OCI-LY7 (cell line): Measurements from ENCODE around the gene CHST11. TPM values are rescaled to one million over a fixed set of nuclear protein-coding genes. Genes with fewer than 3 reads are reported as not detected.

Experiments
- BruUV-seq: library from RNA; stranded (reverse); fragments of 400-500 nt; replicated peaks from 2 replicates; lab custom pipeline; 2021; lab: Mats Ljungman, UMichigan
- CTCF ChIA-PET: fragments of 300-600 bp; sonication (Branson Sonifier 250); formaldehyde crosslinking; loops from one replicate; lab custom pipeline; 2022; ENCODE audit warnings: antibody characterized with exemption; ENCODE audit not compliant: unreplicated experiment; lab: Charles Lee
- POLR2A ChIA-PET: fragments of 300-600 bp; sonication (Branson Sonifier 250); formaldehyde crosslinking; loops from one replicate; lab custom pipeline; 2022; ENCODE audit warnings: antibody characterized with exemption; lab: Charles Lee
- DNase-seq: peaks from one replicate; pipeline ENCODE4 v3.0.0-alpha.2; 2015; ENCODE audit warnings: low spot score
- H2AFZ ChIP-seq: fragments of 200-600 bp; sonication (generic), shearing (Covaris generic); 2 replicates; pipeline ENCODE4 v1.6.1; 2014; ENCODE audit warnings: mild to moderate bottlenecking, antibody characterized with exemption, low read length, moderate library complexity
- H3K27ac ChIP-seq: fragments of 200-600 bp; sonication (generic); 2 replicates; pipeline ENCODE4 v1.5.1; 2014; ENCODE audit warnings: mixed run types, low read depth, mild to moderate bottlenecking, moderate library complexity, low read length, inconsistent platforms; ENCODE audit not compliant: poor library complexity, severe bottlenecking
- H3K36me3 ChIP-seq: fragments of 200-600 bp; sonication (generic); 2 replicates; pipeline ENCODE4 v1.6.1; 2014; ENCODE audit warnings: mild to moderate bottlenecking, antibody characterized with exemption, low read length, moderate library complexity, mixed read lengths; ENCODE audit not compliant: insufficient read depth
- H3K4me1 ChIP-seq: fragments of 200-600 bp; sonication (generic); 2 replicates; pipeline ENCODE4 v1.5.1; 2014; ENCODE audit warnings: mild to moderate bottlenecking, low read length; ENCODE audit not compliant: insufficient read depth, poor library complexity, severe bottlenecking
- H3K4me2 ChIP-seq: fragments of 200-600 bp; sonication (generic); 2 replicates; pipeline ENCODE4 v1.6.1; 2014; ENCODE audit warnings: mild to moderate bottlenecking, low read length
- H3K4me3 ChIP-seq: fragments of 200-600 bp; sonication (generic); 2 replicates; pipeline ENCODE4 v1.5.1; 2014; ENCODE audit warnings: mild to moderate bottlenecking, low read depth, low read length; ENCODE audit not compliant: poor library complexity, severe bottlenecking
- H3K79me2 ChIP-seq: fragments of 200-600 bp; sonication (generic); 2 replicates; pipeline ENCODE4 v1.6.1; 2016; ENCODE audit warnings: low read depth, mild to moderate bottlenecking, low read length, moderate library complexity, mixed read lengths; ENCODE audit not compliant: insufficient read depth
- H3K9me2 ChIP-seq: fragments of 200-600 bp; sonication (generic); 2 replicates; pipeline ENCODE4 v1.6.1; 2016; ENCODE audit warnings: mild to moderate bottlenecking, low read length, mixed read lengths; ENCODE audit not compliant: insufficient read depth
- H3K9me3 ChIP-seq: fragments of 200-600 bp; sonication (generic); 2 replicates; pipeline ENCODE4 v1.6.1; 2014; ENCODE audit warnings: mild to moderate bottlenecking, mixed run types, low read length, mixed read lengths
- H4K20me1 ChIP-seq: fragments of 200-600 bp; sonication (generic); 2 replicates; pipeline ENCODE4 v1.6.1; 2014; ENCODE audit warnings: mild to moderate bottlenecking, antibody characterized with exemption, low read length, moderate library complexity, mixed read lengths; ENCODE audit not compliant: insufficient read depth
- CTCF ChIP-seq: fragments of 200-600 bp; sonication (generic); conservative IDR thresholded peaks from 2 replicates; pipeline ENCODE4 v1.5.1; 2014; ENCODE audit warnings: mild to moderate bottlenecking, antibody characterized with exemption, low read length, moderate library complexity, mixed read lengths
- EZH2phosphoT487 ChIP-seq: fragments of 200-600 bp; sonication (generic); IDR thresholded peaks from 2 replicates; pipeline ENCODE4 v1.6.1; 2018; ENCODE audit warnings: low read depth, borderline replicate concordance, mild to moderate bottlenecking, mixed run types, antibody characterized with exemption, low read length, moderate library complexity, mixed read lengths
- intact Hi-C: fragments of 100-400 bp; cut with micrococcal nuclease; formaldehyde crosslinking; loops from one replicate; pipeline ENCODE4 v1.10.0; 2022; ENCODE audit not compliant: unreplicated experiment
- total RNA-seq, 2 experiments: library from RNA; depleted of rRNA in 1 of 2; stranded (reverse); fragments of >200 nt in 1 of 2; shearing (Covaris generic) in 1 of 2; gene quantifications; 2 replicates each; pipeline ENCODE4 v1.2.3, GENCODE V29; 2014 to 2022

The CHST11 gene
- total RNA-seq, 2 experiments from 2014 or later: 15.2 to 41.6 TPM

GRCh38 chr12:104520242-104520900, 63.6 kb downstream of the CHST11 start:
- Histone ChIP-seq H3K4me3 (peak overlapping the region; percentile 48), H4K20me1 (no peaks in the 10 kb centered on the region), H3K9me3 (no peaks in the 10 kb centered on the region), H2AFZ (no peak overlapping the region), H3K27ac (peak overlapping the region; percentile 68), H3K79me2 (peaks cover 68% of the 10 kb centered on the region), H3K4me1 (peaks cover 82% of the 10 kb centered on the region), H3K9me2 (no peaks in the 10 kb centered on the region), H3K4me2 (peak overlapping the region; percentile 72), H3K36me3 (no peaks in the 10 kb centered on the region)
- intact Hi-C loops: loop anchor here (2.0 kb wide), 1 partner anchor 64 kb away; the partner anchor contains the start of gene CHST11
- POLR2A ChIA-PET: interaction anchor here (0.8 to 1.5 kb wide), 2 partner anchors 42 to 47 kb away, joined by 3 to 7 read pairs; no protein-coding TSS in a partner anchor
- CTCF ChIA-PET: interaction anchor here (0.5 to 1.1 kb wide), 3 partner anchors 18 to 42 kb away, joined by 3 read pairs; no protein-coding TSS in a partner anchor
- no peak for TF ChIP-seq CTCF
- no peak for TF ChIP-seq EZH2phosphoT487
- no TSS peak for BruUV-seq
- peak; percentile 79 for DNase-seq

- Histone ChIP-seq H3K9me3 (no peaks in the 10 kb centered on the region), H4K20me1 (no peaks in the 10 kb centered on the region), H3K79me2 (peaks cover 81% of the 10 kb centered on the region), H3K4me1 (peaks cover 74% of the 10 kb centered on the region), H2AFZ (no peak overlapping the region), H3K9me2 (no peaks in the 10 kb centered on the region), H3K4me3 (peak overlapping the region; percentile 48), H3K27ac (peak overlapping the region; percentile 68), H3K4me2 (peak overlapping the region; percentile 72), H3K36me3 (peaks cover 3% of the 10 kb centered on the region)
- TF ChIP-seq EZH2phosphoT487 (no peak), CTCF (no peak)
- POLR2A ChIA-PET: interaction anchor here (0.7 to 1.5 kb wide), 2 partner anchors 49 to 450 kb away, joined by 3 to 7 read pairs; no protein-coding TSS in a partner anchor
- no peak for DNase-seq
- intact Hi-C loops: loop anchor here (2.0 kb wide), 1 partner anchor 65 kb away; the partner anchor contains the start of gene CHST11
- BruUV-seq: no TSS peak
- CTCF ChIA-PET: no interaction called here
Measured at GRCh38 chr12:104521731-104522130, 65.0 kb downstream of the CHST11 start.
